Spleen (tissue), 11 donors: ENCODE results near the gene ACSF3. TPM values are rescaled to one million over a fixed set of nuclear protein-coding genes. Genes with fewer than 3 reads are reported as not detected.

ENCODE experiments used
- DNase-seq: peaks from one replicate; pipeline ENCODE4 v3.0.0-alpha.2; 2020
- H3K27ac ChIP-seq, 8 donors: fragments of 200-600 bp; sonication (generic) in 7 of 8; 1 replicate in 4 of 8; 2 replicates in 4 of 8; pipeline versions ENCODE4 v1.5.0 to v1.8.0; 2016 to 2021; ENCODE audit warnings: inconsistent platforms in 4 of 8, mild to moderate bottlenecking in 4 of 8, moderate library complexity in 1 of 8
- H3K27me3 ChIP-seq, 7 donors: fragments of 200-600 bp; sonication (generic) in 6 of 7; replicated peaks in 1 of 7; 1 replicate in 4 of 7; 2 replicates in 3 of 7; pipeline versions ENCODE4 v1.5.0 to v1.8.0; 2016 to 2021; ENCODE audit warnings: inconsistent platforms in 3 of 7, mild to moderate bottlenecking in 1 of 7
- H3K36me3 ChIP-seq, 6 donors: fragments of 200-600 bp; sonication (generic) in 5 of 6; 1 replicate in 4 of 6; 2 replicates in 2 of 6; pipeline versions ENCODE4 v1.5.0 to v1.8.0; 2016 to 2021; ENCODE audit warnings: inconsistent platforms in 2 of 6
- H3K4me1 ChIP-seq, 6 donors: fragments of 200-600 bp; sonication (generic) in 5 of 6; 1 replicate in 3 of 6; 2 replicates in 3 of 6; pipeline versions ENCODE4 v1.5.0 to v1.8.0; 2016 to 2021; ENCODE audit warnings: inconsistent platforms in 3 of 6
- H3K4me3 ChIP-seq, 8 donors: fragments of 200-600 bp; sonication (generic) in 7 of 8; 1 replicate in 4 of 8; 2 replicates in 4 of 8; pipeline versions ENCODE4 v1.5.0 to v1.8.0; 2016 to 2021; ENCODE audit warnings: inconsistent platforms in 4 of 8, mild to moderate bottlenecking in 4 of 8, moderate library complexity in 2 of 8
- H3K9me3 ChIP-seq, 8 donors: fragments of 200-600 bp; sonication (generic) in 7 of 8; 1 replicate in 4 of 8; 2 replicates in 4 of 8; pipeline versions ENCODE4 v1.5.0 to v1.8.0; 2016 to 2021; ENCODE audit warnings: inconsistent platforms in 4 of 8
- CTCF ChIP-seq, 11 experiments: fragments of 200-600 bp in 7 of 11; fragments of 450-650 bp in 4 of 11; sonication (generic) in 4 of 11; IDR thresholded peaks in 8 of 11; conservative IDR thresholded peaks in 3 of 11; 1 replicate in 7 of 11; 2 replicates in 4 of 11; pipeline versions ENCODE4 v1.4.0 to v1.8.0; 2016 to 2021; ENCODE audit warnings: antibody characterized with exemption in 11 of 11, inconsistent platforms in 4 of 11, mild to moderate bottlenecking in 1 of 11
- POLR2A ChIP-seq, 3 donors: fragments of 450-650 bp; IDR thresholded peaks; one replicate each; pipeline ENCODE4 v1.5.1; 2017; ENCODE audit warnings: antibody characterized with exemption in 3 of 3, mild to moderate bottlenecking in 1 of 3
- POLR2AphosphoS5 ChIP-seq, 3 donors: sonication (generic); formaldehyde crosslinking; IDR thresholded peaks; one replicate each; pipeline ENCODE4 v1.5.1; 2017; ENCODE audit warnings: antibody characterized with exemption in 3 of 3
- WGBS, 5 donors: extraction: QIAGEN DNeasy Blood & Tissue Kit in 3 of 5; methylation state at CpG; one replicate each; pipeline versions ENCODE4 v1.1.5 to v1.1.7; 2013 to 2018; 5-methylcytosine and 5-hydroxymethylcytosine counted together
- intact Hi-C: fragments of 100-400 bp; cut with DNase I; formaldehyde crosslinking; loops from one replicate; pipeline ENCODE4 v1.15.0; 2023; ENCODE audit warnings: low total_unique reads
- polyA plus RNA-seq, 3 donors: library from polyadenylated mRNA; stranded (reverse); fragments of 200-250 nt; gene quantifications; one replicate each; pipeline ENCODE4 v1.2.1, GENCODE V29; 2013
- total RNA-seq, 7 donors: library from RNA; depleted of rRNA in 3 of 7; stranded (reverse); fragments of >200 nt in 3 of 7; fragmentation: NEBNext Ultra II Directional in 4 of 7; extraction: Animal tissue kit (Norgen Biotek cat#: 25700) in 4 of 7; gene quantifications; one replicate each; pipeline versions ENCODE4 v1.1.0 to v1.2.1, GENCODE V29; 2016 to 2021
- donor health status: healthy with polysubstance abuse.
- donor health status: DM: no; HTN: no; CAD: no; lungs with moderate emphysema.
- donor health status: DM: no; HTN: no; CAD: no.
- donor health status: Bipolar disorder and iron deficiency.
- donor health status: healthy.
- donor health status: DM: no; HTN: no; CAD: no.
- donor health status: DM: yes; HTN: yes; CAD: no.

The ACSF3 gene
- total and polyA plus RNA-seq, 10 donors, result 35.4 to 68.1 (median 49.1) TPM

GRCh38 chr16:89190150-89190958 lies 96.7 kb downstream of the ACSF3 start:
- WGBS, 5 donors, result 62 to 72% (median 65%) methylated on average over 25 to 28 of the region's 28 CpGs
- Histone ChIP-seq H3K27ac (no peak overlapping the region), H3K4me3 (no peak overlapping the region), H3K27me3 (peaks cover 0 to 23% (median 0%) of the 10 kb centered on the region in 7 donors), H3K36me3 (no peaks in the 10 kb centered on the region), H3K9me3 (peaks cover 0 to 2% (median 0%) of the 10 kb centered on the region in 8 donors), H3K4me1 (peaks cover 8 to 19% (median 11%) of the 10 kb centered on the region in 6 donors)
- intact Hi-C loops, result no loop called here
- peak; percentile 76 for DNase-seq
- no peak for TF ChIP-seq POLR2AphosphoS5 (IDR thresholded peaks at IDR 0.05)
- TF ChIP-seq CTCF (IDR thresholded peaks at IDR 0.05 in 8 of 11, conservative IDR thresholded peaks at IDR 0.05 in 3 of 11), result no peak
- no peak for TF ChIP-seq POLR2A (IDR thresholded peaks at IDR 0.05)

- H3K4me3 ChIP-seq, result peak overlapping the region in 2 of 8 donors; percentile 39 to 68
- peak; percentile 83 for DNase-seq
These were observed 97.6 kb downstream of the ACSF3 start for GRCh38 chr16:89191033-89191900.

GRCh38 chr16:89191901-89192185 lies 98.2 kb downstream of the ACSF3 start:
- TF ChIP-seq POLR2A (IDR thresholded peaks at IDR 0.05) (no peak), CTCF (IDR thresholded peaks at IDR 0.05 in 8 of 11, conservative IDR thresholded peaks at IDR 0.05 in 3 of 11) (no peak), POLR2AphosphoS5 (IDR thresholded peaks at IDR 0.05) (no peak)
- Histone ChIP-seq H3K27me3 (peaks cover 0 to 23% (median 0%) of the 10 kb centered on the region in 7 donors), H3K36me3 (no peaks in the 10 kb centered on the region), H3K27ac (peak overlapping the region in 3 of 8 donors; percentile 33 to 61 (median 50)), H3K4me3 (peak overlapping the region; percentile 23 to 68 (median 38)), H3K9me3 (no peaks in the 10 kb centered on the region), H3K4me1 (peaks cover 8 to 19% (median 11%) of the 10 kb centered on the region in 6 donors)
- 0 to 4% (median 2%) methylated on average over 3 to 19 of the region's 19 CpGs for WGBS, 5 donors
- intact Hi-C loops, result no loop called here
- DNase-seq, result no peak

More at GRCh38 chr16:89191033-89191900, 97.6 kb downstream of the ACSF3 start:
- TF ChIP-seq POLR2AphosphoS5 (IDR thresholded peaks at IDR 0.05) (peak in 1 of 3 donors; percentile 20), CTCF (IDR thresholded peaks at IDR 0.05 in 8 of 11, conservative IDR thresholded peaks at IDR 0.05 in 3 of 11) (no peak)
- H3K27ac ChIP-seq, result peak overlapping the region in 1 of 8 donors; percentile 50
- H3K4me1 ChIP-seq, result peaks cover 8 to 19% (median 11%) of the 10 kb centered on the region in 6 donors
- intact Hi-C loops, result no loop called here
- peaks cover 0 to 23% (median 0%) of the 10 kb centered on the region in 7 donors for H3K27me3 ChIP-seq
- H3K36me3 ChIP-seq, result no peaks in the 10 kb centered on the region
- WGBS, 5 donors, result 48 to 72% (median 59%) methylated on average over 23 to 44 of the region's 44 CpGs
- H3K9me3 ChIP-seq, result peaks cover 0 to 2% (median 0%) of the 10 kb centered on the region in 8 donors
